NCI-H146 treated with DMSO at 0.1 percent for 48 hours (cell line): ENCODE data around the gene PEX14.

ENCODE experiments used
- DNase-seq: peaks from one replicate; lab custom pipeline; 2025; ENCODE audit not compliant: unreplicated experiment; lab: John Stamatoyannopoulos, UW

PEX14 gene

DNA sequence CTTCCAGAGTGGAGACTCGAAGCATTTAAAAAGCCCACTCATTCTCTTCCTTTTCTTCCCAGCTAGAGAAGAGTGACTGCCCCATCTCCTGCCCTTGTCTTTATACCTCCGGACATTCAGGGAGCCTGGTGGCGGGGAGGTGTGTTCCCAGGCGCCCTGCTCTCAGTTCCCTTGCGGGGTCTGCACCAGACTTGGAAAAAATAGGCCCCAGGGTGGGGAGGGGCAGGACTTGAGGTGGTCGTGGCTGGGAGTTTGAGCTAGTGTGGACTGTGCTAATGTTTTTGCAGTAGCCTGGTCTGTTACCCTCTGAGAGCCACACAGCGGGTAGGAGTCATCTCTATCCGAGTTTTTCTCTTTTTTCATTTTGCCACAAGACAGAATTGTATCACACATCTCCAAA, 139.1 kb downstream of the PEX14 start:
- DNase-seq: no peak

GRCh38 chr1:10614377-10615225, 139.9 kb downstream of the PEX14 start:
- DNase-seq: no peak

DNA sequence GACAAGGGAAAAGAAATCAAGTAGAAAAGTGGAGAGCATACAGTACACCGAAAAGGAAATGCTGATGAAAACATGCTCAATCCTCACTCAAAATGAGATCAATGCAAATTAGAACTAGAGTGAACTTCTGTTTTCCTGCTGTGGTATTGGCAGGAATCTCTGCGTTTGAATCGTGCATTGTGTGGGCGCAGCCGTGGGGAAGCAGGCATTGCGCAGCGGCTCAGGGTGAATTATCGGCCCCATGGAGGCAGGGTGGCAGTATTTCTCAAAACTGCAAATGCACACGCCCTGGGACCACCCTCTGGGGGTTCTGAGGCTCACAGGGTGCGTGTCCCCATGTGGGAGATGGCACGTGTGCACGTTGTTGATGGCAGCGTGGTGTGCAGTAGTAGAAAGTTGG, 140.6 kb downstream of the PEX14 start:
- DNase-seq: no peak

DNA sequence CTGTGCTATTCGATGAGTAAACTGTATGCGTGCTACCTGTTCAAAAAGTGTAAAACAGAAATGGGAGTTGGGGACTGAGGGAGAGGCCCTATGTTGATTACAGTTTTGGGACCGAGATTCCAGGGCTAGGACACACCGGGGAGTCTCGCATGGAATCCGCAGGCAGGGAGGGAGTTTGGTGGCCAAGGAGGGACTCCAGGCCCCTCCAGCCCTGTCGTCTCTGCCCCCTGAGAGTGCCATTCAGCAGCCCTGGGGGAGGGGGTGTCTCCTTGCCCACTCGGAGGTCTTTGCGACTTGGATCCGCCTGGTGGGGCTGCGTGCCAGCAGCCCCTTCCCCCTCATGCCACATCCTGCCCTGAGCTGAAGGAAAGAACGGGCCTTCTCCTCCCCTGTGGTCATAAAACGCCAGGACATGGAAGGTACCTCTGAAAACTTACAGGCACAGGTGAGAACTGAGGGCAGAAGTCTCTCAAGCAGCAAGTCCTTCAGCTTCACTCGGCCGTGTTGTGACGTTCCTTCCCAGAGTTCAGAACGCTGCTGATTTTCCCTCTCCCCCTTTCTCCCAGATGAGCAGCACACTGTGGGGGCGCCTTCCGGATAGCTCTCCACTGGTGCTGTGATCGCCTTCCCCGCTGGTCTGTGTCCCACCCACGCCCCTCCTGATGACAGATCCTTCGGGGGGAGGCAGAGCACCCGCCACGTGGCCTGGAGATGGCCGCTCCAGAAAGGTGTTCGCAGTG, 141.4 kb downstream of the PEX14 start:
- no peak for DNase-seq

GRCh38 chr1:10616696-10617095, 141.9 kb downstream of the PEX14 start:
- no peak for DNase-seq

DNA sequence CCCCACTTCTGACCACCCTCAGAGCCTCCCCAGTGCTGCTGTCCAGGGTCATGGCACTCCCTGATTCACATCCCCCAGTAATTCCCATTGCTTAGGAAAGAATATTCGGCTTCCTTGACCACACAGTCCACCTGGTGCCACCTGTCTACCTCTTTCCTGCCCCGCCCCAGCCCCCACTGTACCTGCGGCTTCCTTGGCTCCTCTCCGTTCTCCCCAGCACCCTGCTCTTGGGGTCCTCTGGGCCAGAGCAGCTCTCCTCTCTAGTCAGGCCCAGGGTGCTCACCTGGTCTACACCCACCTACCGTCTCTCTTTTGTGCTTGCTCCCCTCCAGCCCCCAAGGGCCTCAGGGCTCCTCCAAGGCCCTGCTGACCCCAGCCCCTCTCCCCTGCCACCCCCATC, 142.6 kb downstream of the PEX14 start:
- DNase-seq: no peak

- no peak for DNase-seq
Observed at GRCh38 chr1:10617931-10618885, 143.5 kb downstream of the PEX14 start.

GRCh38 chr1:10620776-10621175, 146.0 kb downstream of the PEX14 start:
- DNase-seq: no peak

DNA sequence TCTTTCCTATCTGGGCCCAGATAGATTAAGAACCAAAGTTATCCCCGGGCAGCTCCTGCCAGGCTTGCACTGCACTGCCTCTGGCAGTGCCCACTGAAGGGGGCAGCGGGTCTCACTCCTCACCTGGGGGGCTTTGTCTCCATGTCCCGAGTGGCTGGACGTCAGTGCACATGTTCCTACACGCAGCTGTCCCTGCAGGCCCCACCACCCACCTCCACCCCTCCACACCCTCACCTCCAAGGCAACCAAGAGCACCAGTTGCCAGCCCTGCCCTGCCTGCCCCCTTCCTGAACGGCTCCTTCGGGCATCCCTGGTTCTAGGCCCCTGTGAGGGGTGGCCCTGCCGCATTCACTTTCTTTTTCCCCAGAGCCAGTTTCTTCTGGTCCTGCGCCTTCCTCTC, 147.2 kb downstream of the PEX14 start:
- no peak for DNase-seq

GRCh38 chr1:10622910-10623685, 148.3 kb downstream of the PEX14 start:
- DNase-seq: no peak

DNA sequence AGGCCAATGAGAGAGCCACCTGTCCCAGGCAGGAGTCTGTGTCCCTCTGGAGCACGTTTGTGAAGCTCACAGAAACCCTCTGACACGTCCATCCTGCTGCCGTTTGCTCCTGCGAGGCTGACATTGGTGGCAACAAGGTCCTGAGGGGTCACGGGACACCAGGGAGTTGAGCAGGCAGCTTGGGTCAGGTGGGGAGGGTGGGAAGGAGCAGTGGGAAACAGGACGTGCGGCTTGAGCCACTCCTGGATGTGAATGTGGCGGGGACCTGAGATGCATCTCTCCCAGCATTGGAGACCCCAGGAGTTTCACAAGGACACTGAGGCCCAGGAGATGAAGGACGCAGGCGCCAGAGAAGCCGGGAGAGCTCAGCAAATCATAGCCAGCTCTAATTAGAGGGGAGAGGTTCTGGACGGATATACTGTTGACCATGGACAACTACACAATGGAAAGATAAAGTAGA, 149.0 kb downstream of the PEX14 start:
- no peak for DNase-seq

DNA sequence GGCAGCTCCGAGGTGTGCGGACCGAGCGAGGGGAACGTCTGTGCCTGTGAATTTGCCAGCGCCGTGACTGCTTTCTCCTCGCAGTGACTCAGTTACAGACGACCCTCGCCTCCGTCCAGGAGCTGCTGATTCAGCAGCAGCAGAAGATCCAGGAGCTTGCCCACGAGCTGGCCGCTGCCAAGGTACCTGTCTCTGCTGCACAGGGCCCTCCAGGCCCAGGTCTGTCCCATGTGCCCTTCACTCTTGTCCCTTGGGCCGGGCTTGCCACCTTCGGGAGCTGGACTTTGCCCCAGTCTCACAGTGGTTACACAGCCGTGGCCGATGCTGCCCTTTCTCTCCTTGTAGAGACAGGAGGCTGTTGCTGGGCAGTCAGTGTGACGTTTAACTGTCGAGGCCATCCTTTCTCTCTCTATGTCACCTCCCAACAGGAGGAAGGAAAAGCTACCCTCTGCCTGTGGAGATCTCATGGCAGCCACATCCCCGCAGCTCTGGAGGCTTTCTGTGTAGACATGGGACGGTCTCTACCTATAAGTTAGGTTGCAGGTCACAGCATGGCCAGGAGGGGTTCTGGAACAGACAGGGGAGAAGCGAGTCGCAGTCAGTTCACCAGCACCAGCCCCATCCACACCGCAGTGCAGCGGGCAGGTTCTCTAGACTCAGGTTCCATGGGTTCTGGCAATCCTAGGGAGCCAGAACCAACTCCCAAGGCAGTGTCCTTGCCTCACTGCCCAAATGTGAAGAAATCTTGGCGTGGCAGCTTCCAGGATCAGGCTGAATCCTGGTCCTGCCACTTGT, 149.7 kb downstream of the PEX14 start:
- no peak for DNase-seq

DNA sequence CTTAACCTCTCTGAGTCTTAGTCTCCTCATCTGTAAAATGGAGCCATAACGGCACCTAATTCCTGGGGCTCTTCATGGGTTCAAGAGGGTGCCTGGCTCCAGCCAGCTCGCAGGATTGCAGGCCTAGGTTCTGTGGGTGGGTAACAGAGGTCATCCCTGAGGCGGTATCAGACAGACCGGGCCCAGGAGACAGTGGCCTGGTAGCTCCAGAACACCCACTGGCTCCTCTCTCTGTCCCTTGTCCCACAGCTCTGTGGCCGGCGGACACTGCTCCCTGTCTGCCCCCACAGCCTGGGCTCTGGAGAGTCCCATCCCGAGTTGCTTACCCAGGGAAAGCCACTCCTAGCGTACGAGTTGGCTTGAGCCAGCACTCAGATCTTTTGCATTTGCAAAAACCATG, 150.3 kb downstream of the PEX14 start:
- no peak for DNase-seq

GRCh38 chr1:10625554-10625953, 150.8 kb downstream of the PEX14 start:
- no peak for DNase-seq

DNA sequence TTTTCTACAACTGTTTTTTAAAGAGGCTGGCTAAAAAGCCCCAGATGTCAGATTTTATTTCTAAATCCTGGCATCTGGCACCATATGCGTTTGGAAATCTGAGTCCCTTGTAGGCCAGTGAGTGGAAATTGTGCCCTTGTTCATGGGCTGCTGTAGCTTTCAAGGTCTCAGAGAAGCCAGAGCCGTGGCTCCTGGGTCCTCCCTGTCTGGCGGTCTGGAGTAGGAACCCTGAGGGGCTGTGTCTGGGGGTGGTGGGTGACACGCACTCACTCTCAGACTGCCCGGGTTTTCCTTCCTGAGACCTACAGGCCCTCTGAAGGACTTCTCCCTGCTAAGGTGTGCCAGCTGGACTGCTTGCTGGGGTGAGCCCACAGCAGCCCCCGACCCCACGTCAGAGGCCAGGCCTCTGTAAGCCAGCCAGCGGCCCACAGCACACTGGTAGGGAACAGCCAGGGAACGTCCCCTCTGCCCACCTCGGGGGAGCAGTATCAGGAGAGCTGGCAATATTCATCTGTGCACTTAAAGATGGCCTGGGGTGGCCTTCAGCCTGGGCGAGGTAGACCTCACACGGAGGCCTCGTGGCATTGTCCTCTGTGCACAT, 151.5 kb downstream of the PEX14 start:
- no peak for DNase-seq

DNA sequence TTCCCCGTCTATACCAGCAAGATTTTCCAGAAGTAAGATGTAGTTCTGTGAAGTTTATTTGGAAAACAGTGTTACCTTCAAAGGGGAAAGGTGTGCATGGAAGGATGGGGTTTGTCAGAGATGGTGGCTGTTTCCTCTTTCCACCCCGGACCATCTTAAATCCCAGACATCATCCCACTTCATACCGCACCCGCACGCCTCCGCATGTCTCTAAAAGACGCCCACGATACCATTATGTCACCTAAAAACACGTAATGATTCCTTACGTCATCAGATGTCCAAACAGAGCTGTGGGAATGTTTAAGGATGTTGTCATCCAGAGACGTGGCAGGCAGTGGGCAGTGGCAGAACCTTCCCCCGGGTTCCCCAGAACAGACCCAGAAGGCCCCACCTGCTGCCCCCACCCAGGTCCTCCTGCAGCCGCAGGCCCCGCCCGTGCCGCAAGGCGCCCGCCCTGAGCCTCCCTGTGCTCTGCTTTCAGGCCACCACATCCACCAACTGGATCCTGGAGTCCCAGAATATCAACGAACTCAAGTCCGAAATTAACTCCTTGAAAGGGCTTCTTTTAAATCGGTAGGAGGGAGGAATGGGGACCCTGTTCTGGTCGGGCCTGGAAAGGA, 152.2 kb downstream of the PEX14 start:
- no peak for DNase-seq

GRCh38 chr1:10628685-10629084, 153.9 kb downstream of the PEX14 start:
- no peak for DNase-seq

DNA sequence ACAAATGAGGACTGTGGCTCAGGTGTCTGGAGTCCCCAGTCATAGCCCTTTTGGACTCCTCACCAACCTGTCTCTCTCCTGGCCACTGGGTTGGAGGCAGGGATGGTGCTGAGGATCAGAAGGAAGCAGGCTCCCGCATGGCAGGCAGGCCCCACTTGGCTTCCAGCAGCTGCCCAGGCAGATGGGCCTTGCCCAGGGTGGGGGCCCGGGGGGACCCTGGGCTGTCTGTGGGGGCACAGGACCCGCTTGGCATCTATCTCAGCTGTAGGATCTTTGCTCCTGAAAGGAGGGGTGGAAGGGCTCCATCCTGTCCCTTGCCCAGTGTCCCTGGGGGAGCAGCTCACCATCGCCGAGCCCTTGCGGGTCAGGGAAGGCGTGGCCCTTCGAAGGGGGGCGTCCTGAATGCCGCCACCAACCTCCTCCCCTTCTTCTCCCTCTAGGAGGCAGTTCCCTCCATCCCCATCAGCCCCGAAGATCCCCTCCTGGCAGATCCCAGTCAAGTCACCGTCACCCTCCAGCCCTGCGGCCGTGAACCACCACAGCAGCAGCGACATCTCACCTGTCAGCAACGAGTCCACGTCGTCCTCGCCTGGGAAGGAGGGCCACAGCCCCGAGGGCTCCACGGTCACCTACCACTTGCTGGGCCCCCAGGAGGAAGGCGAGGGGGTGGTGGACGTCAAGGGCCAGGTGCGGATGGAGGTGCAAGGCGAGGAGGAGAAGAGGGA, 154.5 kb downstream of the PEX14 start:
- DNase-seq: no peak
